ENCODE results near the gene LRP1.
A peak's percentile ranks its signal among the peaks of the same experiment; 100 is the strongest.
"Not testable (repeated sequence)": the region's sequence is repeated elsewhere in the genome, so short reads cannot be mapped to it uniquely, and the experiment has no call there.

The LRP1 gene

GRCh38 chr12:57120718-57121117, 7.6 kb upstream of the LRP1 start:
- CTCF ChIA-PET: interaction anchor here (1.0 to 19.8 kb wide), 6 partner anchors 11 to 66 kb away, joined by 3 to 399 read pairs (median 32); partner anchors contain the start of gene STAT6
- DNase-seq; H3K27me3 ChIP-seq (replicated peaks in 2 of 5; ENCODE audit: control insufficient read depth in 4 of 5, insufficient read depth in 5 of 5, low read length in 4 of 5); H3K4me1 ChIP-seq (ENCODE audit: control extremely low read depth in 1 of 4, control insufficient read depth in 4 of 4, insufficient read depth in 4 of 4, low read length in 3 of 4); POLR2A ChIA-PET; H3K9me3 ChIP-seq (ENCODE audit: control extremely low read depth in 1 of 5, control insufficient read depth in 4 of 5, insufficient read depth in 2 of 5, low read depth in 1 of 5, low read length in 4 of 5); H3K27ac ChIP-seq (ENCODE audit: insufficient read depth in 1 of 2, low read depth in 1 of 2, low read length in 2 of 2, poor library complexity in 1 of 2, severe bottlenecking in 2 of 2); H3K36me3 ChIP-seq (ENCODE audit: control insufficient read depth in 4 of 4, insufficient read depth in 4 of 4, low read length in 3 of 4); H3K4me3 ChIP-seq (ENCODE audit: control insufficient read depth in 1 of 7, extremely low read depth in 1 of 7, insufficient read depth in 4 of 7, low read depth in 2 of 7, low read length in 6 of 7): not testable (repeated sequence)
- WGBS (ENCODE audit: insufficient coverage): 96% methylated on average over 9 of the region's 11 CpGs

- no peak for DNase-seq
- no CpG with 5 or more reads among the region's 2 CpGs for WGBS (ENCODE audit: insufficient coverage)
- ChIA-PET POLR2A (interaction anchor here (1.0 kb wide), 1 partner anchor 50 kb away, joined by 3 read pairs; no protein-coding TSS in a partner anchor), CTCF (interaction anchor here (0.6 to 19.8 kb wide), 29 partner anchors 8 to 365 kb away, joined by 3 to 399 read pairs (median 5); partner anchors contain the start of genes NEMP1, SHMT2, STAT6 and TAC3)
- Histone ChIP-seq H3K36me3 (ENCODE audit: control insufficient read depth in 4 of 4, insufficient read depth in 4 of 4, low read length in 3 of 4) (no peaks in the 10 kb centered on the region), H3K4me1 (ENCODE audit: control extremely low read depth in 1 of 4, control insufficient read depth in 4 of 4, insufficient read depth in 4 of 4, low read length in 3 of 4) (peaks cover 0 to 20% (median 15%) of the 10 kb centered on the region in 4 experiments), H3K4me3 (ENCODE audit: control insufficient read depth in 1 of 7, extremely low read depth in 1 of 7, insufficient read depth in 4 of 7, low read depth in 2 of 7, low read length in 6 of 7) (no peak overlapping the region), H3K27ac (ENCODE audit: insufficient read depth in 1 of 2, low read depth in 1 of 2, low read length in 2 of 2, poor library complexity in 1 of 2, severe bottlenecking in 2 of 2) (no peak overlapping the region), H3K27me3 (replicated peaks in 2 of 5; ENCODE audit: control insufficient read depth in 4 of 5, insufficient read depth in 5 of 5, low read length in 4 of 5) (peaks cover 0 to 29% (median 11%) of the 10 kb centered on the region in 5 experiments), H3K9me3 (ENCODE audit: control extremely low read depth in 1 of 5, control insufficient read depth in 4 of 5, insufficient read depth in 2 of 5, low read depth in 1 of 5, low read length in 4 of 5) (no peaks in the 10 kb centered on the region)
Observed at GRCh38 chr12:57123813-57124212, 4.5 kb upstream of the LRP1 start.

GRCh38 chr12:57124261-57124877, 3.9 kb upstream of the LRP1 start:
- POLR2A ChIA-PET: interaction anchor here (1.0 kb wide), 1 partner anchor 50 kb away, joined by 3 read pairs; no protein-coding TSS in a partner anchor
- H3K4me3 ChIP-seq (ENCODE audit: control insufficient read depth in 1 of 7, extremely low read depth in 1 of 7, insufficient read depth in 4 of 7, low read depth in 2 of 7, low read length in 6 of 7): no peak overlapping the region
- H3K36me3 ChIP-seq (ENCODE audit: control insufficient read depth in 4 of 4, insufficient read depth in 4 of 4, low read length in 3 of 4): no peaks in the 10 kb centered on the region
- peaks cover 0 to 21% (median 18%) of the 10 kb centered on the region in 4 experiments for H3K4me1 ChIP-seq (ENCODE audit: control extremely low read depth in 1 of 4, control insufficient read depth in 4 of 4, insufficient read depth in 4 of 4, low read length in 3 of 4)
- H3K9me3 ChIP-seq (ENCODE audit: control extremely low read depth in 1 of 5, control insufficient read depth in 4 of 5, insufficient read depth in 2 of 5, low read depth in 1 of 5, low read length in 4 of 5): no peaks in the 10 kb centered on the region
- CTCF ChIA-PET: interaction anchor here (0.6 to 19.8 kb wide), 29 partner anchors 9 to 365 kb away, joined by 3 to 399 read pairs (median 5); partner anchors contain the start of genes NEMP1, SHMT2, STAT6 and TAC3
- DNase-seq: peak; percentile 72 to 87 (median 82)
- H3K27ac ChIP-seq (ENCODE audit: insufficient read depth in 1 of 2, low read depth in 1 of 2, low read length in 2 of 2, poor library complexity in 1 of 2, severe bottlenecking in 2 of 2): no peak overlapping the region
- peaks cover 0 to 35% (median 11%) of the 10 kb centered on the region in 5 experiments for H3K27me3 ChIP-seq (replicated peaks in 2 of 5; ENCODE audit: control insufficient read depth in 4 of 5, insufficient read depth in 5 of 5, low read length in 4 of 5)
- 12% methylated on average over 6 of the region's 10 CpGs for whole genome bisulfite sequencing (ENCODE audit: insufficient coverage)

GRCh38 chr12:57126061-57126460, 2.2 kb upstream of the LRP1 start:
- Histone ChIP-seq H3K36me3 (ENCODE audit: control insufficient read depth in 4 of 4, insufficient read depth in 4 of 4, low read length in 3 of 4) (no peaks in the 10 kb centered on the region), H3K27ac (ENCODE audit: insufficient read depth in 1 of 2, low read depth in 1 of 2, low read length in 2 of 2, poor library complexity in 1 of 2, severe bottlenecking in 2 of 2) (no peak overlapping the region), H3K4me3 (ENCODE audit: control insufficient read depth in 1 of 7, extremely low read depth in 1 of 7, insufficient read depth in 4 of 7, low read depth in 2 of 7, low read length in 6 of 7) (no peak overlapping the region), H3K4me1 (ENCODE audit: control extremely low read depth in 1 of 4, control insufficient read depth in 4 of 4, insufficient read depth in 4 of 4, low read length in 3 of 4) (peaks cover 0 to 23% (median 18%) of the 10 kb centered on the region in 4 experiments), H3K27me3 (replicated peaks in 2 of 5; ENCODE audit: control insufficient read depth in 4 of 5, insufficient read depth in 5 of 5, low read length in 4 of 5) (peaks cover 0 to 40% (median 15%) of the 10 kb centered on the region in 5 experiments), H3K9me3 (ENCODE audit: control extremely low read depth in 1 of 5, control insufficient read depth in 4 of 5, insufficient read depth in 2 of 5, low read depth in 1 of 5, low read length in 4 of 5) (no peaks in the 10 kb centered on the region)
- WGBS (ENCODE audit: insufficient coverage): 96% methylated on average over 6 of the region's 11 CpGs
- DNase-seq: no peak
- POLR2A ChIA-PET: no interaction called here
- CTCF ChIA-PET: interaction anchor here (0.6 to 19.8 kb wide), 11 partner anchors 11 to 139 kb away, joined by 3 to 399 read pairs (median 19); partner anchors contain the start of genes LRP1-AS and STAT6

DNA sequence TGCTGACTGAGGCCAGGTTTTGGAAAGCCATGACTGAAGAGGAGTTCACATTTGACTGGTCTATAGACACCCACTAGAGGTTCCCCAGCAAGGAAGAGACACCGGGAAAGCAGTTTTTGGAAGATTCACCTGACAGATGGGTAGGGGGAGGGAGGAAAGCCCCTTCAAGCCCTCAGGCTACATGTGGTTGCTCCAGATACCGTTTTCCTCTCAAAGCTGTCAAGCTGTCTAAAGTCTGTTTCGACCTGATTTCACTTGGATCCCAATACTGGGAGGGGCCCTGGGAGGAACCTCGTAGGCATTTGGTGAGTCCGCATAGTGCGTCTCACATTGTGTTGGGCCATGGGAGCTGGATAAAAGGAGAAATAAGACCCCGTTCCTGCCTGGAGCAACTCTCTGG, 1.7 kb upstream of the LRP1 start:
- H3K4me1 ChIP-seq (ENCODE audit: control extremely low read depth in 1 of 4, control insufficient read depth in 4 of 4, insufficient read depth in 4 of 4, low read length in 3 of 4): peaks cover 0 to 23% (median 18%) of the 10 kb centered on the region in 4 experiments
- no peaks in the 10 kb centered on the region for H3K36me3 ChIP-seq (ENCODE audit: control insufficient read depth in 4 of 4, insufficient read depth in 4 of 4, low read length in 3 of 4)
- 56% methylated on average over 7 of the region's 7 CpGs for WGBS (ENCODE audit: insufficient coverage)
- POLR2A ChIA-PET: interaction anchor here (0.7 kb wide), 1 partner anchor 48 kb away, joined by 3 read pairs; no protein-coding TSS in a partner anchor
- H3K9me3 ChIP-seq (ENCODE audit: control extremely low read depth in 1 of 5, control insufficient read depth in 4 of 5, insufficient read depth in 2 of 5, low read depth in 1 of 5, low read length in 4 of 5): no peaks in the 10 kb centered on the region
- CTCF ChIA-PET: interaction anchor here (1.0 to 19.8 kb wide), 10 partner anchors 8 to 61 kb away, joined by 3 to 399 read pairs (median 16); partner anchors contain the start of genes LRP1-AS and STAT6
- H3K27me3 ChIP-seq (replicated peaks in 2 of 5; ENCODE audit: control insufficient read depth in 4 of 5, insufficient read depth in 5 of 5, low read length in 4 of 5): peaks cover 0 to 40% (median 15%) of the 10 kb centered on the region in 5 experiments
- H3K27ac ChIP-seq (ENCODE audit: insufficient read depth in 1 of 2, low read depth in 1 of 2, low read length in 2 of 2, poor library complexity in 1 of 2, severe bottlenecking in 2 of 2): no peak overlapping the region
- H3K4me3 ChIP-seq (ENCODE audit: control insufficient read depth in 1 of 7, extremely low read depth in 1 of 7, insufficient read depth in 4 of 7, low read depth in 2 of 7, low read length in 6 of 7): no peak overlapping the region
- peak in 1 of 3 donors; percentile 29 for DNase-seq

GRCh38 chr12:57127101-57127725, 1.1 kb upstream of the LRP1 start:
- peak; percentile 42 to 73 (median 64) for DNase-seq
- H3K4me1 ChIP-seq (ENCODE audit: control extremely low read depth in 1 of 4, control insufficient read depth in 4 of 4, insufficient read depth in 4 of 4, low read length in 3 of 4): peaks cover 0 to 23% (median 18%) of the 10 kb centered on the region in 4 experiments
- 4% methylated on average over 24 of the region's 26 CpGs for WGBS (ENCODE audit: insufficient coverage)
- H3K36me3 ChIP-seq (ENCODE audit: control insufficient read depth in 4 of 4, insufficient read depth in 4 of 4, low read length in 3 of 4): no peaks in the 10 kb centered on the region
- no peaks in the 10 kb centered on the region for H3K9me3 ChIP-seq (ENCODE audit: control extremely low read depth in 1 of 5, control insufficient read depth in 4 of 5, insufficient read depth in 2 of 5, low read depth in 1 of 5, low read length in 4 of 5)
- peak overlapping the region in 4 of 7 experiments; percentile 21 to 83 (median 72) for H3K4me3 ChIP-seq (ENCODE audit: control insufficient read depth in 1 of 7, extremely low read depth in 1 of 7, insufficient read depth in 4 of 7, low read depth in 2 of 7, low read length in 6 of 7)
- peaks cover 0 to 40% (median 20%) of the 10 kb centered on the region in 5 experiments for H3K27me3 ChIP-seq (replicated peaks in 2 of 5; ENCODE audit: control insufficient read depth in 4 of 5, insufficient read depth in 5 of 5, low read length in 4 of 5)
- CTCF ChIA-PET: interaction anchor here (0.8 to 19.8 kb wide), 11 partner anchors 8 to 60 kb away, joined by 3 to 399 read pairs (median 12); partner anchors contain the start of genes LRP1-AS and STAT6
- no peak overlapping the region for H3K27ac ChIP-seq (ENCODE audit: insufficient read depth in 1 of 2, low read depth in 1 of 2, low read length in 2 of 2, poor library complexity in 1 of 2, severe bottlenecking in 2 of 2)
- POLR2A ChIA-PET: interaction anchor here (0.7 kb wide), 1 partner anchor 47 kb away, joined by 3 read pairs; no protein-coding TSS in a partner anchor
